HG03196 (cell line): Measurements from ENCODE around the gene CDK19.

Experiments
- ATAC-seq: cut with Tn5 transposase; IDR thresholded peaks from one replicate; pipeline ENCODE4 v1.9.1; 2021; ENCODE audit not compliant: unreplicated experiment

CDK19 gene

DNA sequence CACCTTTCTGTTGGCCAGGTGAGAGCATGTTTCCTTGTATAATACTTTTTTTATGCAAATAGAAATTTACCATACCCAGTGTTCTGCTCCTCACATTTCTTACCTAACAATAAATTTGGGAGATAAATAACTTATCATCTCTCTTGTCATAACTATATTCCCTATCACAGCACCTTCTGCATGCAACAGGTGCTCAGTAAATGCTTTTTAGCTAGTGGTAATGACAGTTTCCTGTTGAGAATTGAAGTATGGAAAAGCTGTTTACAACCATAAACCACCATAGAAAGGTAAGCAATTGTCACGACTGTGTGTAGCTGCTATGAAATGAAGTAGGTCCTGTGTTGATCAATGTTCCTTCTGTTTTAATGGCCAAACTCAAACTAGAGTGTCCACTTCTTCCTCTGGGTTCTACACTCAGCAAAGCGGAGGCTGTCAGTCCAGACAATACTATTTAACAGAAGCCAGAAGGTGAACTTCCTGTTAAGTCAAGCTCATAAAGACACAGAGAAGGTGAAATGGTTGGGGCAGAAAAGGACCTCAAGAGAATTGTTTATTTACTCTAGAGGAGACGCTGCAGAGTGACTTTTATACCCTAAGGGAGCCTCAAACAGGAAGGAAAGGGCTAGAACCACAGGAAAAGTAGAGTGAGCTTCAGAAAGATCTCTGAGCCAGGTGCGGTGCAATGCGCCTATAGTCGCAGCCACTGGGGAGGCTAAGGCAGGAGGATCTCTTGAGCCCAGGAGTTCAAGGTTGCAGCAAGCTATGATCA is 254.8 kb downstream of the CDK19 start:
- no peak for ATAC-seq
